Skin of body (tissue), 2 donors: Measurements from ENCODE around the gene ASPSCR1. TPM values are rescaled to one million over a fixed set of nuclear protein-coding genes. Genes with fewer than 3 reads are reported as not detected.
"Not testable (repeated sequence)": the region's sequence is repeated elsewhere in the genome, so short reads cannot be mapped to it uniquely, and the experiment has no call there.

Source experiments
- DNase-seq: peaks from one replicate; lab custom pipeline; 2025; lab: John Stamatoyannopoulos, UW
- total RNA-seq: library from RNA; depleted of rRNA; stranded (reverse); fragments of >200 nt; gene quantifications from one replicate; pipeline ENCODE4 v1.2.3, GENCODE V29; 2014

ASPSCR1 gene
- total RNA-seq, 1 donor from 2014 or later, result 19.2 TPM

DNA sequence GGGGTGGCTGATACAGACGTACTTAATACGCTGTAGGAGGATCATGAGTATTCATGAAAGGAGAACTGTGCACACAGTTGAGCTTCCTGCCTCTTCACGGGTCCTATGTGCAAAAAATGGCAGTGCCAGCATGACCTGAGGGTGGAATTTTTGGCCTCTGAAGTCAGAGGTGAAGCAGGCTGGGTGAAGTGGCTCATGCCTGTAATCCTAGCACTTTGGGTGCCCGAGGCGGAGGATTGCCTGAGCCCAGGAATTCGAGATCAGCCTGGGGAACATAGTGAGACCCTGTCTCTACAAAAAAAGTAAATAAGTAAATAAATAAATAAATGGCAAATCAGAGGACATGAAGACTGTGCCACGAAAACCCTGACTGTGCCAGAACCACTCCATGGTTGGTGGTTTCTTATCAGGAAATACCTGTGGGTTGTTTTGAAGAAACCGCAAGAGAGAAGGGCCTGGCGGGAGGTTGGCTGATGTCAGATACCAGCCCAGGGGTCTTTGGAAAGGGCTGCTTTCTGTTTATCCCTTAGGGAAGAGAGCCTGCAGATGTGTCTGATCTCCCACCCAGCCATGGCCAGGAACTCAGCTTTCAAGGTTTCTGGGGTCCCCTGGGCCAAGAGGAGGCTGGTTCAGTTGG, 3.4 kb downstream of the ASPSCR1 start:
- DNase-seq, result no peak

DNA sequence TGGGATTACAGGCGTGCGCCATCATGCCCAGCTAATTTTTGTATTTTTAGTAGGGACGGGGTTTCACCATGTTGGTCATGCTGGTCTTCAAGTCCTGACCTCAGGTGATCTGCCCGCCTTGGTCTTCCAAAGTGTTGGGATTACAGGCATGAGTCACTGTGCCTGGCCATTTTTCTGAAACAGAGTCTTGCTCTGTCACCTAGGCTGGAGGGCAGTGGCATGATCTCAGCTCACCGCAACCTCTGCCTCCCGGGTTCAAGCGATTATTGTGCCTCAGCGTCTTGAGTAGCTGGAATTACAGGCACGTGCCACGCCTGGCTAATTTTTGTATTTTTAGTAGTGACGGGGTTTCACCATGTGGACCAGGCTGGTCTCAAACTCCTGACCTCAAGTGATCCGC, 4.1 kb downstream of the ASPSCR1 start:
- not testable (repeated sequence) for DNase-seq

DNA sequence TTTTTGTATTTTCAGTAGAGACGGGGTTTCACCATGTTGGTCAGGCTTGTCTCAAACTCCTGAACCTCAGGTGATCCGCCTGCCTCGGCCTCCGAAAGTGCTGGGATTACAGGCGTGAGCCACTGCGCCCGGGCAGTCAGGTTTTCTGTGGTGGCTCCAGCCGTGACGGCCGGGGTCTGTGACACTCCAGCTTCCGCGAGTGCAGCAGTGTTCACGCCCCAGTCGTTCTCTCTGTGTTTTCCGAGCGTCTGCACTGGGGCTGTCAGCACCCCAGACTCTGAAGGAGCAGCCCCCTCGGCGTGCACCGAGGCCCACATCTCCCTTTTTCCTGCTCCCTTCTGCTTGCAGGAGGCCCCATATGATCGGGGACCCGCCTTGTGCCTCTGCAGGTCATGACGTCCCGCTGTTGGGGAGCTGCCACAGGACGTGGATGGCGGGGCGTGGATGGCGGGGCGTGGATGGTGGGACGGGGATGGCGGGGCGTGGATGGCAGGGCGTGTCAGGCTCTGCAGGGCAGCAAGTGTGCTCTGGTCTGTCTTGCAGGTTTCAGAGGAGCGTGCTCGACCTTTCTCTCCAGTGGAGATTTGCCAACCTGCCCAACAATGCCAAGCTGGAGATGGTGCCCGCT, 5.7 kb downstream of the ASPSCR1 start:
- no peak for DNase-seq

GRCh38 chr17:81983639-81984373, 6.4 kb downstream of the ASPSCR1 start:
- no peak for DNase-seq

- DNase-seq, result no peak
Observed at GRCh38 chr17:81984773-81985410, 7.5 kb downstream of the ASPSCR1 start.

DNA sequence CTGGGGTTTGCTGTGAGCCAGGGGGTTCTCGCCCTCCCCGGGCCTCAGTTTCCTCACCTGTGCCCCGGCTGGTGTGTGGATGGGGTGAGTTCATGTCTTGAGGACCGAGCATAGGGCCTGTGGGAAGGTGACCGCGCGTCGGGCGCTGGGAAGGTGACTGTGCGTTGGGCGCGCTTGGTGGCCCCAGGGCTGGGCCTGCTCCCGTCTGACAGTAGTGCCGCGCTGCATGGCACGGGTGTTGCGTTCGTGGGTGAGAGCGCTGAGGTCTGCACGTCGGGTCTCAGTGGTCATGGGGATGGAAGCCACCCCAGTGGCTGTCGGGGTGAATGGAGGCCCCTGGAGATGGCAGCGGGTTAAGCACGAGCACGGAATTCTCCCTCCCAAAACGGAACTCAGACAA, 9.2 kb downstream of the ASPSCR1 start:
- no peak for DNase-seq

DNA sequence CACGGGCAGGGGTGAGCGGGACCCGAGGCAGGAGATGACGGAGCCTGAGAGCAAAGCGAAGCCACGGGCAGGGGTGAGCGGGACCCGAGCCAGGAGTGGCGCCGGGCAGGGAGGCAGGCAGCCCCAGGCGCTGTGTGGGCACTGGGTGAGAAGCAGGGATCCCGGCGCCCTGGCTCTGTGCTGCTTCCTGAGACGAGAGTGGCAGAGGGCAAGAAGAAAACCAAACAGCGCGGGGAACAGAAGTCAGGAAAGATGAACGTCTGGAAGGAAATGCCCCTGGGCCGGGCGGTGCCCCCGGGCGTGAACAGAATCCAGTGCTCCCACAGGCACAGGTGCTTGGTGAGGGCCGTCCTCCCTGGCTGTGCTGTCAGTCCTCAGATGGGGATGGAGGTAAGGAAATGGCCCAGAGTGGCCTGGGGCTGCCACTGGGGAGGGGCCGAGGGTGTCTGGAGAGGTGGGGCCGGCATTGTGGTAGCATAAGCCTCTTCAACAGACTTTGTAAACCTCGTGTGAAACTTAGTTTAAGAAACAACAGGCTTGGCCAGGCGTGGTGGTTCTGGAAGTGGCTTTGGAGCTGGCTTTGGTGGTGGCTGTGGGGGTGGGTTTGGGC, 9.8 kb downstream of the ASPSCR1 start:
- DNase-seq, result no peak

DNA sequence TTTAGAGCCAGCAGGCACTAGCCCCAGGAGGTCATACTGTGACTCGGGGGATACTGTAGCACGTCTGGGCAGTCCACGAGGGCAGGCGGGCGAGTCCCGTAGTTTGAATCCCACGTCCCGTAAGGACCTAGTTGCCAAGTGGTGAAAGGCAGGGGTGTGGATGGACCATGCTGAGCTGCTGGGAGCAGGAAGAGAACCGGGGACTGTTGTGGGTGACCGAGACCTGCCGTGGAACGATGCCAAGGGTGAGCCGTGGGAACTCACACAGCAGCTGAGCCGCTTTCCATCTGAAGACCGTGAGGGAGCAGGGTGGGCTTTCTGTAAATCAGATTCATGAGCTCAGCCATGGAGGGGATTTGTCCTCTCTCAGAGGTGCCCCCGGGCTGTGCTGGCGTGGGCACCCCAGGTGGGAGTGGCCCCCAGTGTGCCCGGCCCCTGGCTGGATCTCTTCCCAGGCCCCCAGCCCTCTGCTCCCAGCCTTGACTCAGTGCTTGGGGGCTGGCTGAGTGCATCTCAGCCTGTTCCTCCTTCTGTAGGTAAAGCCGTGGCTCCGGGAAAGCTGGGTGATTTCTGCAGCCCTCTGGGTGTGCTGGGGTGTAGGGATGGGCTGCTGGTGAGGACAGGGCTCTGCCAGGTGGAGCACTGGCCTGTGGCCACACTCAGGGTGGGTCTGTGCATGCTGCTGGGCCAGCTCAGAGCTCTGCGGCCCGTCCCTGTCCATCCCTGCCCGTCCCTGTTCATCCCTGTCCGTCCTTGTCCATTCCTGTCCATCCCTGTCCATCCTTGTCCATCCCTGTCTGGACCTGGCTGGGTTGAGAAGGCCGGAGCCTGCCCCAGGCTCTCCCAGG, 13.6 kb downstream of the ASPSCR1 start:
- DNase-seq, result no peak

GRCh38 chr17:81991684-81992305, 14.4 kb downstream of the ASPSCR1 start:
- DNase-seq, result no peak

DNA sequence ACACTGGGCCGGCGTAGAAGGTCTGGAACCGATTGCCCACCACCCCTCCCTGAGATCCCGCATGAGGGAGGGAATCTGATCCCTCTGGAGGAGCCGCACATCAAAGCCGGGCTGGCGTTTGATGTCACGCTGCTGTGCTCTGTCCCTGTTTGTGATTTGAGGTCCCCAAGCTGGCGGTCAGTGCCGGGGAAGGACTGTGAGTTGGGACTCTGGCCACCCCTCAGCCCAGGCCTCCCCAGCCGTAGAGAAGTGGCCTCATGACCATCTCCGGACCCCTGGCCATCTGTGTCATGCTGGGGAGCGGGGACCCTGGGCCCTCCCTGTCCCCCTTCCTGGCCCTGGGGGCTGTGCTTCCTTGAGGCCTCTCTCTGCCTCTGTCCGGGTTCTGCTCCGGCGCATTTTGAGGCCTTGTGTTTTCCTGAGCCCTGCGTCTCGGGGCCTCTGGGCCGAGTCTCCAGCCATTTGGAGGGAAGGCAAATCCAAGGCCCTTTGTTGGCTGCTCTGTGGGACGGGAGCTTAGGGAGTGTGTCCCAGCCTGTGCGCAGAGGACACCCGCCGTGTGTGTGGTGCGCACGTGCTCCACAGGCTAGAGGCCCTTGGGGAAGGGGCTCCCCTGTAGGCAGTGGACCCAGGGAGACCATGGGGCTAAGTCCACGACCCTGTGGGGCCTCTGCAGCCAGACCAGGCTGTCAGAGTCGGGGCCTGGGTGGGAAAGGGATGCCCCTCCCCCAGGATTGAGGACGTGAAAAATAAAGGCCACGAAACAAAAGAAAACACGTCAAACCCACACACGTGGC, 15.1 kb downstream of the ASPSCR1 start:
- DNase-seq, result no peak

- DNase-seq, result no peak
Observed at GRCh38 chr17:81993729-81994592, 16.5 kb downstream of the ASPSCR1 start.

GRCh38 chr17:81994593-81995462, 17.4 kb downstream of the ASPSCR1 start:
- DNase-seq, result no peak

GRCh38 chr17:81995463-81996231, 18.2 kb downstream of the ASPSCR1 start:
- DNase-seq, result no peak

DNA sequence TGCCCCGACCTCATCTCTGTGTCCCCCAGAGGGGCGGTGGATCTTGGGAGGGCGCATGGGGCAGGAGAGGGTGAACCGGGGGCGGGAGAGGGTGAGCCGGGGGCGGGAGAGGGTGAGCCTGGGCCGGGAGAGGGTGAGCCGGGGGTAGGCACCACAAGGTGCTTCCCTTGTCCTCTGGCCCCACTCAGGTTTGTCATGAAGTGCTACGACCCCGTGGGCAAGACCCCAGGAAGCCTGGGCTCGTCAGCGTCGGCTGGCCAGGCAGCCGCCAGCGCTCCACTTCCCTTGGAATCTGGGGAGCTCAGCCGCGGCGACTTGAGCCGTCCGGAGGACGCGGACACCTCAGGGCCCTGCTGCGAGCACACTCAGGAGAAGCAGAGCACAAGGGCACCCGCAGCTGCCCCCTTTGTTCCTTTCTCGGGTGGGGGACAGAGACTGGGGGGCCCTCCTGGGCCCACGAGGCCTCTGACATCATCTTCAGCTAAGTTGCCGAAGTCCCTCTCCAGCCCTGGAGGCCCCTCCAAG, 18.9 kb downstream of the ASPSCR1 start:
- no peak for DNase-seq

DNA sequence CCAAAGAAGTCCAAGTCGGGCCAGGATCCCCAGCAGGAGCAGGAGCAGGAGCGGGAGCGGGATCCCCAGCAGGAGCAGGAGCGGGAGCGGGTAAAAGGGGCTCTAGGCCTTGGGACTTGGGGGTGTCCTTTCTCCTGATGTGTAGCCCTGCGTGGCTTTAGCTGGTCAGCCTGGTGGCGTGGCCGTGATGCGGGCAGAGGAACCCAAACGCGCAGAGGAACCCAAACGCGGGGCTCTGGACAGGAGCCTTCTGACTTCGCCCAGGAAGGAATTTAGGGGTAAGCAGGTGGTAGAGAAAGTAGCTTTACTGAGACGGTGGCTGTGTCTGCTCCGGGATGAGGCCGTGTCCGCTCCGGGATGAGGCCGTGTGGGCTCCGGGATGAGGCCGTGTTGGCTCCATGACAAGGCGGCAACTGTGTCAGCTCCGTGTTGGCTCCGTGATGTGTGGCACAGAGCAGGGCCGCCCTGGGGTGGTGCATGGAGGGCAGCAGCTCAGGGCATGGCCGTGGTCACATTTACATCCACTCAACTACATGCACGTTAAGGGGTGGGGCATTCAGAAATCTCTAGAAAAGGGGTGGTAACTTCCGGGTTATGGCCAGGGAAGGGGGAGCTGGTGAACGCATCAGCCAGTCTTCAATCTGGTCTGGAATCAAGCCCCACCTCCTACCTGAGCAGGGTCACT, 19.5 kb downstream of the ASPSCR1 start:
- no peak for DNase-seq

GRCh38 chr17:81998212-81998611, 20.8 kb downstream of the ASPSCR1 start:
- DNase-seq, result no peak
